PFSK-1 (cell line): ENCODE results near the gene SH3PXD2A.

Source experiments
- FOXP2 ChIP-seq: optimal IDR thresholded peaks from 2 replicates; pipeline ENCODE3; 2011; ENCODE audit warnings: borderline replicate concordance, control low read depth, inconsistent platforms; ENCODE audit not compliant: insufficient read depth; ENCODE audit errors: extremely low read length, extremely low read depth
- POLR2AphosphoS5 ChIP-seq: IDR thresholded peaks from 2 replicates; pipeline ENCODE4 v1.6.1; 2012; ENCODE audit warnings: low read depth, mild to moderate bottlenecking, control low read depth, low read length, moderate library complexity
- REST ChIP-seq, 2 experiments: IDR thresholded peaks; 2 replicates each; pipeline versions ENCODE4 v1.6.1 to v1.8.0; 2011 to 2012; ENCODE audit warnings: low read depth in 2 of 2, low read length in 2 of 2, control low read depth in 1 of 2, inconsistent platforms in 1 of 2, mild to moderate bottlenecking in 1 of 2, moderate library complexity in 1 of 2; ENCODE audit not compliant: insufficient read depth in 1 of 2
- SIN3A ChIP-seq: IDR thresholded peaks from 2 replicates; pipeline ENCODE4 v1.6.1; 2012; ENCODE audit warnings: mild to moderate bottlenecking, low read length, moderate library complexity, borderline replicate concordance; ENCODE audit not compliant: insufficient read depth
- TAF1 ChIP-seq: IDR thresholded peaks from 2 replicates; pipeline ENCODE4 v1.6.1; 2012; ENCODE audit warnings: low read length, control low read depth, borderline replicate concordance; ENCODE audit not compliant: insufficient read depth

GRCh38 chr10:103640436-103641181 lies 214.8 kb downstream of the SH3PXD2A start:
- TF ChIP-seq REST (IDR thresholded peaks at IDR 0.05; ENCODE audit: insufficient read depth in 1 of 2, low read depth in 2 of 2, low read length in 2 of 2) = no peak
- TF ChIP-seq TAF1 = no peak
- no peak for TF ChIP-seq POLR2AphosphoS5
- no peak for TF ChIP-seq SIN3A
- TF ChIP-seq FOXP2 = no peak
